GM23338 (cell line): ENCODE measurements around the gene CHD5. TPM values are rescaled to one million over a fixed set of nuclear protein-coding genes. Genes with fewer than 3 reads are reported as not detected.

ENCODE experiments used
- ATAC-seq: fragments of 200-7000 bp; cut with Tn5 transposase; 3 replicates; pipeline ENCODE4 v1.9.1; 2020
- DNase-seq: peaks from one replicate; pipeline ENCODE4 v3.0.0-alpha.2; 2015; ENCODE audit warnings: low spot score
- H2AFZ ChIP-seq: fragments of 200-600 bp; sonication (generic); 2 replicates; pipeline ENCODE4 v1.8.0; 2016; ENCODE audit warnings: antibody characterized with exemption, mild to moderate bottlenecking, moderate library complexity
- H3F3A ChIP-seq: fragments of 200-600 bp; sonication (generic); replicated peaks from 2 replicates; pipeline ENCODE4 v1.8.0; 2017; ENCODE audit warnings: antibody characterized with exemption, mixed run types, low read depth
- H3K27ac ChIP-seq: fragments of 200-600 bp; sonication (generic); 2 replicates; pipeline ENCODE4 v1.6.1; 2016; ENCODE audit warnings: low read depth
- H3K27me3 ChIP-seq: fragments of 200-600 bp; sonication (generic); 2 replicates; pipeline ENCODE4 v1.8.0; 2016; ENCODE audit warnings: mild to moderate bottlenecking, mixed run types, moderate library complexity; ENCODE audit not compliant: insufficient read depth
- H3K36me3 ChIP-seq: fragments of 200-600 bp; sonication (generic); 2 replicates; pipeline ENCODE4 v1.8.0; 2016; ENCODE audit warnings: mild to moderate bottlenecking; ENCODE audit not compliant: insufficient read depth
- H3K4me1 ChIP-seq: fragments of 200-600 bp; sonication (generic); 2 replicates; pipeline ENCODE4 v1.8.0; 2016; ENCODE audit warnings: mild to moderate bottlenecking, moderate library complexity; ENCODE audit not compliant: insufficient read depth
- H3K4me2 ChIP-seq: fragments of 200-600 bp; sonication (generic); 2 replicates; pipeline ENCODE4 v1.7.1; 2017; ENCODE audit warnings: mixed run types
- H3K4me3 ChIP-seq: fragments of 200-600 bp; sonication (generic); 2 replicates; pipeline ENCODE4 v1.6.1; 2016; ENCODE audit warnings: mixed run types
- H3K79me2 ChIP-seq: fragments of 200-600 bp; sonication (generic); replicated peaks from 2 replicates; pipeline ENCODE4 v1.8.0; 2017; ENCODE audit warnings: mild to moderate bottlenecking; ENCODE audit not compliant: insufficient read depth
- H3K9me2 ChIP-seq: fragments of 200-600 bp; sonication (generic); 2 replicates; pipeline ENCODE4 v1.8.0; 2017; ENCODE audit not compliant: insufficient read depth
- H4K20me1 ChIP-seq: fragments of 200-600 bp; sonication (generic); replicated peaks from 2 replicates; pipeline ENCODE4 v1.8.0; 2017; ENCODE audit warnings: mild to moderate bottlenecking; ENCODE audit not compliant: insufficient read depth
- H3K27ac Mint-ChIP-seq: 2 replicates; pipeline ENCODE4 v1.8.0; 2020; ENCODE audit warnings: inconsistent platforms, mild to moderate bottlenecking, moderate library complexity, mixed read lengths
- H3K27me3 Mint-ChIP-seq: 3 replicates; pipeline ENCODE4 v1.8.0; 2022; ENCODE audit warnings: low read depth, mild to moderate bottlenecking, moderate library complexity, mixed read lengths, inconsistent platforms; ENCODE audit not compliant: insufficient read depth, poor library complexity
- H3K36me3 Mint-ChIP-seq: 3 replicates; pipeline ENCODE4 v1.8.0; 2021; ENCODE audit warnings: low read depth, mild to moderate bottlenecking, inconsistent platforms, moderate library complexity, mixed read lengths
- H3K4me1 Mint-ChIP-seq: 3 replicates; pipeline ENCODE4 v1.8.0; 2020; ENCODE audit warnings: mild to moderate bottlenecking, inconsistent platforms, mixed read lengths
- H3K4me3 Mint-ChIP-seq: 3 replicates; pipeline ENCODE4 v1.8.0; 2021; ENCODE audit warnings: moderate library complexity, mild to moderate bottlenecking, inconsistent platforms, mixed read lengths
- H3K9me3 Mint-ChIP-seq: 3 replicates; pipeline ENCODE4 v1.8.0; 2020; ENCODE audit warnings: moderate library complexity, mild to moderate bottlenecking, inconsistent platforms, mixed read lengths
- ETS1 ChIP-seq: IDR thresholded peaks from 2 replicates; pipeline ENCODE4 v1.6.1; 2016; ENCODE audit warnings: antibody characterized with exemption
- POLR2AphosphoS5 ChIP-seq: IDR thresholded peaks from 2 replicates; pipeline ENCODE4 v1.6.1; 2016; ENCODE audit warnings: antibody characterized with exemption, low read depth
- ZNF462 ChIP-seq: fragments of 250-450 bp; sonication (Bioruptor Pico); IDR thresholded peaks from 2 replicates; pipeline ENCODE4 v1.5.0; 2020; ENCODE audit warnings: mild to moderate bottlenecking, moderate library complexity
- polyA plus RNA-seq: library from polyadenylated mRNA; unstranded; fragments of >200 nt; fragmentation: Nextera tagmentation; extraction: Ambion mirVana; gene quantifications from 2 replicates; pipeline ENCODE4 v1.2.1, GENCODE V29; 2016
- total RNA-seq: library from RNA; depleted of rRNA; stranded (reverse); fragments of >200 nt; shearing (Covaris generic); gene quantifications from 2 replicates; pipeline ENCODE4 v1.2.3, GENCODE V29; 2014

The CHD5 gene
- total and polyA plus RNA-seq, 2 experiments from 2014 or later = 0.32 to 1.0 TPM

GRCh38 chr1:6128276-6129081 is 51.6 kb downstream of the CHD5 start (continued):
- TF ChIP-seq ZNF462 (CRISPR knock-in tag) = no peak

GRCh38 chr1:6127587-6128163 is 52.4 kb downstream of the CHD5 start:
- Histone ChIP-seq H3K4me3 (peak overlapping the region; percentile 53), H3K27me3 (no peaks in the 10 kb centered on the region), H3K4me1 (no peaks in the 10 kb centered on the region), H3K9me2 (no peaks in the 10 kb centered on the region), H3K79me2 (no peaks in the 10 kb centered on the region), H3K4me2 (peak overlapping the region; percentile 78), H3F3A (no peaks in the 10 kb centered on the region), H3K27ac (no peak overlapping the region), H4K20me1 (no peaks in the 10 kb centered on the region), H3K36me3 (no peaks in the 10 kb centered on the region), H2AFZ (peak overlapping the region; percentile 97)
- peaks cover 18% of the 10 kb centered on the region for H3K27me3 Mint-ChIP-seq
- no peak overlapping the region for H3K27ac Mint-ChIP-seq
- peak; percentile 89 for ATAC-seq
- no peaks in the 10 kb centered on the region; the same call in 2 of the 3 replicates for H3K36me3 Mint-ChIP-seq
- DNase-seq = peak; percentile 94
- no peaks in the 10 kb centered on the region for H3K9me3 Mint-ChIP-seq
- H3K4me1 Mint-ChIP-seq = no peaks in the 10 kb centered on the region; the same call in 2 of the 3 replicates
- peak overlapping the region; percentile 59 for H3K4me3 Mint-ChIP-seq
- TF ChIP-seq POLR2AphosphoS5 (peak; percentile 61; the same call in 1 of the 2 replicates), ETS1 (no peak)
